Activated CD4-positive, alpha-beta T cell treated with anti-CD3 and anti-CD28 coated beads, Interleukin-2, amount 10 ng/mL, durations not matched to agents 24 days and 14 days (primary cell): ENCODE measurements around the gene TPD52L2. TPM values are rescaled to one million over a fixed set of nuclear protein-coding genes. Genes with fewer than 3 reads are reported as not detected.
"Not testable (repeated sequence)": the region's sequence is repeated elsewhere in the genome, so short reads cannot be mapped to it uniquely, and the experiment has no call there.

Experiments used
- DNase-seq: peaks from one replicate; pipeline ENCODE4 v3.0.0; 2022
- H3K27ac Mint-ChIP-seq: one replicate; pipeline ENCODE4 v1.8.0; 2022; ENCODE audit warnings: mild to moderate bottlenecking, mixed read lengths
- H3K27me3 Mint-ChIP-seq: one replicate; pipeline ENCODE4 v1.8.0; 2022; ENCODE audit warnings: mixed read lengths
- H3K36me3 Mint-ChIP-seq: one replicate; pipeline ENCODE4 v1.8.0; 2022; ENCODE audit warnings: low read depth, mild to moderate bottlenecking, mixed read lengths
- H3K4me1 Mint-ChIP-seq: one replicate; pipeline ENCODE4 v1.8.0; 2021; ENCODE audit warnings: mixed read lengths
- H3K4me3 Mint-ChIP-seq: one replicate; pipeline ENCODE4 v1.8.0; 2022; ENCODE audit warnings: mild to moderate bottlenecking, moderate library complexity, mixed read lengths
- H3K9me3 Mint-ChIP-seq: one replicate; pipeline ENCODE4 v1.8.0; 2021; ENCODE audit warnings: mixed read lengths
- intact Hi-C: fragments of 100-400 bp; cut with micrococcal nuclease; formaldehyde crosslinking; loops from one replicate; pipeline ENCODE4 v1.15.1; 2023
- total RNA-seq: library from RNA; stranded (reverse); gene quantifications from 2 replicates; pipeline ENCODE4 v1.2.3, GENCODE V29; 2022

Gene TPD52L2
- total RNA-seq, 1 donor from 2014 or later, result 78.8 TPM

DNA sequence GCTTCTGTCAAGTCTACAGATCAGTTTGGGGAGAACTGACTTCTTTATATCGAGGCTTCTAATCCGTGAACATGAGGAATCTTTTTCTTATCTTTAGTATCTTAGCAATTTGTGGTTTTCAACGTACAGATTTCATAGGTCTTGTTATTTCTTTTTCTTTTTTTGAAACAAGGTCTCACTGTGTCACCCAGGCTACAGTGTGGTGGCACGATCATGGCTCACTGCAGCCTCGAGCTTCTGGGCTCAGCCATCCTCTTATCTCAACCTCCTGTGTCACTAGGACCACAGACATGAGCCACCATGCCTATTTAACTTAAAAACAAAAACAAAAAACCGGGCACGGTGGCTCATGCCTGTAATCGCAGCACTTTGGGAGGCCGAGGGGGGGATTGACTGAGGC lies 59.2 kb downstream of the TPD52L2 start:
- no peak overlapping the region for H3K4me3 Mint-ChIP-seq
- no peak for DNase-seq
- no peak overlapping the region for H3K27ac Mint-ChIP-seq
- H3K27me3 Mint-ChIP-seq, result no peaks in the 10 kb centered on the region
- intact Hi-C loops, result no loop called here
- peaks cover 15% of the 10 kb centered on the region for H3K4me1 Mint-ChIP-seq
- peaks cover 28% of the 10 kb centered on the region for H3K36me3 Mint-ChIP-seq
- H3K9me3 Mint-ChIP-seq, result no peaks in the 10 kb centered on the region

DNA sequence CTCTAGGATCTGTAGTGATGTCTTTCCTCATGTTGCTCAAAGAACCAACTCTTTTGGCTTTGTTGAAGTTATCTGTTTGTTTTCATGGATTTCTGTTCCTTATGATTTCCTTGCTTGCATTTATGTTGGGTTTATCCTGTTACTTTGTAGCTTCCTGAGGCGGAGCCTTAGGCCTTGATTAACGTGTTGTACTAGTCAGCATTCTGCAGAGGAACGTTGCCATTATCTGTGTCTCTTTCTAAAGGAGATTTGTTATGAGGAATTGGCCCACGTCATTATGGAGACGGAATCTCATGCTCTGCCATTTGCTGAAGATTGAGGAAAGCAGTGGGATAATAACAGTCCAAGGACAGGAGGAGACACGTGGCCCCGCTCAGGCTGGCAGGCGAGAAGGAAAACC lies 61.2 kb downstream of the TPD52L2 start:
- H3K27ac Mint-ChIP-seq, result no peak overlapping the region
- no peak for DNase-seq
- H3K4me1 Mint-ChIP-seq, result peaks cover 15% of the 10 kb centered on the region
- H3K9me3 Mint-ChIP-seq, result no peaks in the 10 kb centered on the region
- H3K4me3 Mint-ChIP-seq, result no peak overlapping the region
- H3K36me3 Mint-ChIP-seq, result peaks cover 37% of the 10 kb centered on the region
- H3K27me3 Mint-ChIP-seq, result no peaks in the 10 kb centered on the region
- intact Hi-C loops, result no loop called here

DNA sequence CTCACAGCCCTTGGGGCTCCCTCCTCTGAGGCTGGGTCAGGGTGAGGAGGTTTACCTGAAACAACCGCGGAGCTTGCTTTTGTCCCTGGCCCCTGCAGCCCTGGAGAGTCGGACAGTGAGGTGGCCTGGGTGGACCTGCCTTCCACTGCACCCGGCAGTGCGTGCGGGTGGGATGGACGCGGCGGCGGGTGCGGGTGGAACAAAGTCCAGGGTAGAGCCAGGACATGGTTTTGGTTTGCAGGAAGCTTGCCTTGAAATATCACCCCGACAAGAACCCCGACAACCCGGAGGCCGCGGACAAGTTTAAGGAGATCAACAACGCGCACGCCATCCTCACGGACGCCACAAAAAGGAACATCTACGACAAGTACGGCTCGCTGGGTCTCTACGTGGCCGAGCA lies 64.0 kb downstream of the TPD52L2 start:
- no peaks in the 10 kb centered on the region for H3K27me3 Mint-ChIP-seq

DNA sequence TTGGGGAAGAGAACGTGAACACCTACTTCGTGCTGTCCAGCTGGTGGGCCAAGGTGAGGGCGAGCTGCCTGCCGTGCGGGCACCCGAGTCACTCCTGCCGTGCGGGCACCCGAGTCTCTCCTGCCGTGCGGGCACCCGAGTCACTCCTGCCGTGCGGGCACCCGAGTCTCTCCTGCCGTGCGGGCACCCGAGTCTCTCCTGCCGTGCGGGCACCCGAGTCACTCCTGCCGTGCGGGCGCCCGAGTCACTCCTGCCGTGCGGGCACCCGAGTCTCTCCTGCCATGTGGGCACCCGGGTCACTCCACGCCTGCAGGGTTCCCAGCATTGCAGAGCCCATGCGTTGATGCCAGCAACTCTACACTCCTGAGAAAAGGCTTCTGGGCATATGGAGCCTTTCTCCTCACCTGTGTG lies 64.4 kb downstream of the TPD52L2 start:
- H3K9me3 Mint-ChIP-seq, H3K27ac Mint-ChIP-seq, intact Hi-C loops, H3K27me3 Mint-ChIP-seq, DNase-seq, H3K4me3 Mint-ChIP-seq: not testable (repeated sequence)
- Mint-ChIP-seq H3K4me1 (peaks cover 11% of the 10 kb centered on the region), H3K36me3 (peaks cover 47% of the 10 kb centered on the region)

More for the DNA sequence above, 64.0 kb downstream of the TPD52L2 start:
- Mint-ChIP-seq H3K9me3 (no peaks in the 10 kb centered on the region), H3K27ac (no peak overlapping the region), H3K4me1 (peaks cover 12% of the 10 kb centered on the region), H3K4me3 (no peak overlapping the region), H3K36me3 (peaks cover 46% of the 10 kb centered on the region)
- no peak for DNase-seq
- intact Hi-C loops, result no loop called here

DNA sequence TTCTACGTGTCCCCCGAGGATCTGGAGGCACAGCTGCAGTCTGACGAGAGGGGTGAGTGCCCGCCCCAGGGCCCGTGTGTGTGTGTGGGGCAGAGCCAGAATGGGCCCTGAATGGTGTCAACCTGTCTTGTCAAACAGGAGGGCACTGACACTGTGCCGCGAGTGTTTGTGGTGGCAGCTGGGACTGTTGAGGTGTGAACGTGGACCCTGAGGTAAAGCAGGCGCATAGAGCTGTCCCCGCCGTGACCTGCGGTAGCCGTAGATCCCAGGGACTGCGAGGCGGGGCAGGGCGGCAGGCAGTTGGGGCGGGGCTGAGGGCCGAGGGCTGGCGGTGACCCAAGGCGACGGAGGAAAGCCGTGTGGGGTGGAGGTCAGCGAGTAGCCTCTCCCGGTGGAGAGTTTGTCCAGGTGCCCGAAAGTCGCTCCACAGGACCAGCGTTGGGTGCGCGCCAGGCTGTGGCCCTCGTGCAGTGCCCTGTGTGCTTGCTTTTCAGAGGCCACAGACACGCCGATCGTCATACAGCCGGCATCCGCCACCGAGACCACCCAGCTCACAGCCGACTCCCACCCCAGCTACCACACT lies 66.0 kb downstream of the TPD52L2 start:
- no peak overlapping the region for H3K27ac Mint-ChIP-seq
- intact Hi-C loops, result no loop called here
- no peak overlapping the region for H3K4me3 Mint-ChIP-seq
- peaks cover 56% of the 10 kb centered on the region for H3K36me3 Mint-ChIP-seq
- H3K9me3 Mint-ChIP-seq, result no peaks in the 10 kb centered on the region
- DNase-seq, result no peak
- peaks cover 3% of the 10 kb centered on the region for H3K4me1 Mint-ChIP-seq
- H3K27me3 Mint-ChIP-seq, result no peaks in the 10 kb centered on the region

DNA sequence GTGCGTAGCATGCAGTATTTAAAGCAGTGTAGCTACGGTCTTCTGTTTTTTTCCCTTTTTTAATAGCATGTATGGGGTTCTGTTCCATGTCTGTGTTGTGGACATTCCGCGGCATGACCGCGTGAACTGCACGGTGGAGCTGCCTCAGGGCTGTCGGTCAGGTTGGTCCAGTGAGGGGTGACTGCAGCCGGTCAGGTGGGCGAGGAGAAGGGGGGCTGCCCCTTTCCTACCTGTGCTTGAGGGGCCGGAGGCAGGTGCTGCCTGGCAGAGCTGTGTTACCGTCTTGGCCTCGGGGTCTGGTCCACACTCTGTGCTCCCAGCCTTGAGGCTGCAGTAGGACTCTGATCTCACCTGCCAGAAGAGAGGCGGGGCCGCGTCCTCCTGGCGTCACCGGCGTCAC lies 66.7 kb downstream of the TPD52L2 start:
- Mint-ChIP-seq H3K27ac (no peak overlapping the region), H3K4me1 (no peaks in the 10 kb centered on the region), H3K36me3 (peaks cover 59% of the 10 kb centered on the region), H3K27me3 (no peaks in the 10 kb centered on the region), H3K4me3 (no peak overlapping the region), H3K9me3 (no peaks in the 10 kb centered on the region)
- intact Hi-C loops, result no loop called here
- DNase-seq, result no peak

DNA sequence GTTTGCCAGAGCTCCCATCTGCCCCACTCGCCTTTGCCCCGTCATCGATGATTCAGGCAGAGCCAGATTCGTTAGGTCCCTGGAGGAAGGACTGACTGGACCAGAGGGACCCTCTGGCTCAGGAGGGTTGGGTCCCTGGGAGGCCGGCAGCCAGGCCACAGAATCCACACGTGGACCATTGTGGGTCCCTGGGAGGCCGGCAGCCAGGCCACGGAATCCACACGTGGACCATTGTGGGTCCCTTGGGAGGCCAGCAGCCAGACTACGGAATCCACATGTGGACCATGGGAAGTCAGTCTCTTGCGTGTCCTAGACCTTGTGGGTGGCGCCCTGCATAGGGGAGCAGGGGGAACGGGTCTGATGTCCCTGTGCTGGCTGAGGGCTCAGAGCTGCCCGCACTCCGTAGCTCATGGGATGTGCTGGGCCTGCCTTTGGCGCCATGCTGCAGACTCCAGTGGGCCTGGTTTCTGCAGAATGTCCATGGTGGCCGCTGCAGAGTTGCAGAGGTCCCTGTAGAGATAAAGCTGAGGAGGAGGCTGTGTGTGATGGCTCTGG lies 67.6 kb downstream of the TPD52L2 start:
- no peak for DNase-seq
- peaks cover 57% of the 10 kb centered on the region for H3K36me3 Mint-ChIP-seq
- H3K9me3 Mint-ChIP-seq, result no peaks in the 10 kb centered on the region
- no peak overlapping the region for H3K27ac Mint-ChIP-seq
- no peaks in the 10 kb centered on the region for H3K4me1 Mint-ChIP-seq
- H3K27me3 Mint-ChIP-seq, result no peaks in the 10 kb centered on the region
- intact Hi-C loops, result no loop called here
- H3K4me3 Mint-ChIP-seq, result no peak overlapping the region

DNA sequence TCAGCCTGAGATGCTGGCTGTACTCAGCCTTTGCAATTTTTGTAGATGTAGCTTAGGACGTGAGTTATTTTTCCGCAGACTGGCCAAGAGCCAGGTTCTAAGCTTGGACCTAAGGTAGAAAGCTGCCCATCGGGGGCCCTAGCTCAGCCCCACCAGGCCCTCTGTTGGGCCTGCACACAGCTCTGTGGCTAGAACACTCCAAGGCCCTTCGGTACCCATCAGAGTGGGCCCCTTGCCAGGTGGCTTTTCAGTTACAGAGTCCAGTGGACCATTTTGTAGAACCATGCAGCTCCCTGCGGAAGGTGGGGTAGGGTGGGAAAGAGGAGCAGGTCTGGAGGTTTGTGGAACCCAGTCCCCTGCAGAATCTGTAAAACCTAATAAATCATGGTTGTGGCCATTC lies 68.6 kb downstream of the TPD52L2 start:
- Mint-ChIP-seq H3K36me3 (peaks cover 51% of the 10 kb centered on the region), H3K4me3 (no peak overlapping the region)
- intact Hi-C loops, result no loop called here

DNA sequence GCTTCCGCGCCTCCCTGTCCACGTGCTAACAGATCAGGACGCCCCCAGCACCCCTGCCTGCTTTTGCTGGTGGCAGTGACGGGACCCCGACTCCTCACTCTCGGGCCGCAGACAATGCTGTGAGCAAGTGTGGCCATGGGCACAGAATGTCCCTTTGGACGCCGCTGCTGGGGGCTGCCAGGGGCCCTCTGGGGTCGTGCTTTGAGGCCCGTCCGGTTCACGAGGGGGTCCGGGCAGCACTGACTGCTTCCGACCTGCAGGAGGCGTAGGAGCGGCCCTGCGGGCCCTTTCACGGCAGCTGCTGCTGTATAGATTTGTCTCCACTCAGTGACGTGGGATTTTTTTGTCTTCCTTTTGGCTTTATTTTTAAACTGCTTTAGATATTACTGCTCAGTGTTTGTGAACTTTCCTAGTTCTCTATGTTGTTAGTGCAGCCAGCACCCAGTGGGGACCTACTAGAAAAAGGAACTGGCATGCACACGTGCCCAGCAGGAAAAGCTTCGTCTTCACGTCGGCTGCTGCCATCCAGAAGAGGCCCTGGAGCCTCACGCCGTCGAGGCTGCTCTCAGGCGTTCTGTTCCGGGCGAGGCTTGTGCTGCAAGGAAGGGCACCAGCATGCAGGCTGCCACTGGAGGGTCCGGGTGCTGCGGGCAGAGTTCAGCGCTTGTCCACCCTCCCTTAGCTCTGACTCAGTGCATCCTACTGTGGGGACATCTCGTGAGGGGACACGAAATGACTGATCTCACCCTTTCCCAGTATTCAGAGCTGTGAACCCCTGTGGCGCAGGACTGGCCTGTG lies 69.4 kb downstream of the TPD52L2 start:
- no peaks in the 10 kb centered on the region for H3K27me3 Mint-ChIP-seq
- H3K27ac Mint-ChIP-seq, result no peak overlapping the region
- H3K36me3 Mint-ChIP-seq, result peaks cover 47% of the 10 kb centered on the region
- H3K4me3 Mint-ChIP-seq, result no peak overlapping the region
- intact Hi-C loops, result no loop called here
- H3K9me3 Mint-ChIP-seq, result no peaks in the 10 kb centered on the region
- H3K4me1 Mint-ChIP-seq, result no peaks in the 10 kb centered on the region
- DNase-seq, result no peak

More for the DNA sequence above, 68.6 kb downstream of the TPD52L2 start:
- no peak overlapping the region for H3K27ac Mint-ChIP-seq
- no peaks in the 10 kb centered on the region for H3K27me3 Mint-ChIP-seq
- H3K4me1 Mint-ChIP-seq, result no peaks in the 10 kb centered on the region
- no peaks in the 10 kb centered on the region for H3K9me3 Mint-ChIP-seq
- no peak for DNase-seq

DNA sequence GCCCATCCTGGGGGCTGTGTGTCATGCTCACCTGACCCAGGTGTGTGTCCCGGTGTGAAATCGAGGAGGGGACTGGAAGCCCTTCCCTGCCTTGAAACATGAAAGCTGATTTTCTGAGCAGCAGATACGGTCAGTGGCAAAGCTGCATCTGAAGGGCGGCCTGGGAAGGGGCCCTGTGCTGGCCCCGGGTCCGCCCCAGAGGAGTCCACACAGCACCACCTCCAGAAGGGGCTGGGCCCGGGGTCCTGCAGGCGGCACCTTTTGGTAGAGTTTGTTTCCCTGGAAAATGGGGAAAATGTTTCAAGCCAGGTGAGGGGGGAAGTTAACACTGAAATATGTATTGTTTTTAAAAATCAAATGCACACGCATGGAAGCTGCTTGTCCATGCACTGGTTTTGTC lies 70.4 kb downstream of the TPD52L2 start:
- intact Hi-C loops, result no loop called here
- Mint-ChIP-seq H3K9me3 (no peaks in the 10 kb centered on the region), H3K4me1 (no peaks in the 10 kb centered on the region), H3K27ac (no peak overlapping the region), H3K27me3 (no peaks in the 10 kb centered on the region), H3K36me3 (peaks cover 46% of the 10 kb centered on the region), H3K4me3 (no peak overlapping the region)
- DNase-seq, result no peak

DNA sequence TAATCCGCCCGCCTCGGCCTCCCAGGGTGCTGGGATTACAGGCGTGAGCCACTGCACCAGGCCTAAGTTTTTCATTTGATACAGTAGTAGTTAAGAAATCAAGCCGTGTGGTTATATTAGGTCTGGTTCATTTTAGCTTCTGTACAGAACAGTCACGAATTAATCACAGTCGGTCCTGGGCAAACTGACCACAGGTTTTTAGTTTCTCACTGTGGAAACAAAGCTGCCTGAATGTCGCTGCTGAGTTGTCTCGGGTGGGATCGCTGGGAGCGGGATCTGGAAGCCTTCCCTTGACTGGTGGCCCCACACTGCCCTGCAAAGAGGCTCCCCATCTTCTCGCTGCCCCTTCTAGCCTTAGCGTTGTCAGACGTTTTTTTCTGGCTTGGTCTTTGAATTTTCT lies 72.5 kb downstream of the TPD52L2 start:
- intact Hi-C loops, result loop anchor here (2.0 kb wide), 1 partner anchor 41 kb away; no protein-coding TSS in a partner anchor
- no peaks in the 10 kb centered on the region for H3K27me3 Mint-ChIP-seq

DNA sequence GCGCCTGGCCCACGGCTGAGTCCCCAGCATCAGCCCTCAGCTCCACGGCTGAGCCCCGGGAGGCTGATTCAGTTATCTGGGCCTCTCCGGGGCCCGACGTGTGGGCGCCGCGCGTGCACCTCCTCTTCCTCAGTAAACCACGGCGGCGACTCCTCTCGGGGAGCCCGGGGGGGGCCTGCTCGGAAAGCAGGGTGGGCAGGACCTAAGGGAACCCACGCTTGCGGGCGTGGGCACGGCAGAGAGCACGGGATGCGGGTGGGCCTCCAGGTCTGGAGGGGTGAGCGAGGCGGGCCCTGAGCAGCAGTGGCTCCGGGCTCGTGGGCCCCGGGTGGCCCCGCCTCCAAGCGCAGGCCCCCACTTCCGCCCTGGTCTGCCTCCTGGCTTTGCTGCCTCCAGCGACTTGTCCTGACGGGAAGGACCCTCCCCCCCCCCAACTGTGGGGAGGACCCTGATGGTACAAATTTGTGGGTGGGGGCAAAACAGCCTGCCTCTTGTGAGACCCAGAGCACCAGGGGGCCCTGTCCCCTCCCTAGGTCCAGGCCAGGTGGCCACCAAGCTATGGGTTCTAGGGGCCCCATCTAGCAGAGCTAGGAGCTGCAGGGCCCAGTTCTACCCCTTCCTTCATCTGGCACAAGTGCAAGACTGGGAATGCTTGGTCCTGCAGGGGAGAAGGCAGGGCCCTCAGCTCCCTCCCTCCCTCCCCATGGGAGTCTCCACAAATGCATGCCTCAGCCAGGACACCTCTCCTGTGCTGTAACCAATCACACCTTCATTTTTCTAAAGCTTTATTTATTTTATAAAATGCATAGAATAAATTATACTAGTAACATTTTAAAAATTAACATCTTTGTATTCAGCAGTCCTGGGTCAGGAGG lies 74.2 kb downstream of the TPD52L2 start:
- Mint-ChIP-seq H3K27me3 (no peaks in the 10 kb centered on the region), H3K36me3 (peaks cover 35% of the 10 kb centered on the region), H3K9me3 (no peaks in the 10 kb centered on the region), H3K27ac (no peak overlapping the region), H3K4me1 (peaks cover 8% of the 10 kb centered on the region), H3K4me3 (no peak overlapping the region)
- DNase-seq, result no peak
- intact Hi-C loops, result no loop called here

More for the DNA sequence above, 72.5 kb downstream of the TPD52L2 start:
- peaks cover 8% of the 10 kb centered on the region for H3K4me1 Mint-ChIP-seq
- H3K36me3 Mint-ChIP-seq, result peaks cover 33% of the 10 kb centered on the region
- H3K4me3 Mint-ChIP-seq, result no peak overlapping the region
- DNase-seq, result no peak
- no peak overlapping the region for H3K27ac Mint-ChIP-seq
- H3K9me3 Mint-ChIP-seq, result no peaks in the 10 kb centered on the region

DNA sequence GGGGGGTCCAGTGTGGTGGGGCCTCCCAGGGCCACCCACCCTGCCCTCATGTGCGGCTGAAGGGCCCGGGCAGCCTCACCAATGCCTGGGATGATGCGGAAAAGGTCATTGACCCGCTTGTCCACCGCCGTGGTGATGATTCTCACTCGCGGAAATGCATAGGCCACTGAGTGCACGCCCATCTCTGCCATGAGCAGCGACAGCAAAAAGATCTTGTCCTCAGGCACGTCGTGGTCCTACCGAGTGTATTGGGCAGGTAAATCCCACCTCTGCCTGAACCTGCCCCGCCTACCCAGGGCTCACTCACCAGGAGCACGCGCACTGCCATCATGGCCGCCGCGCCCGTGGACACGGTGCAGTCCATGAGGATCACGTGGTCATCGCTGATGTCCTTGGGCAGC lies 75.0 kb downstream of the TPD52L2 start:
- Mint-ChIP-seq H3K27ac (no peak overlapping the region), H3K9me3 (no peaks in the 10 kb centered on the region), H3K4me3 (no peak overlapping the region), H3K4me1 (peaks cover 8% of the 10 kb centered on the region), H3K27me3 (no peaks in the 10 kb centered on the region), H3K36me3 (peaks cover 32% of the 10 kb centered on the region)
- intact Hi-C loops, result no loop called here
- DNase-seq, result no peak
